Tibial nerve (tissue), 4 donors: ENCODE measurements around the gene GPC5.

Experiments
- EP300 ChIP-seq, 2 donors: sonication (generic); formaldehyde crosslinking; IDR thresholded peaks; one replicate each; pipeline ENCODE4 v1.6.1; 2017; ENCODE audit warnings: antibody characterized with exemption in 2 of 2, mild to moderate bottlenecking in 1 of 2
- POLR2A ChIP-seq, 2 donors: fragments of 450-650 bp; IDR thresholded peaks; one replicate each; pipeline ENCODE4 v1.6.1; 2017; ENCODE audit warnings: antibody characterized with exemption in 2 of 2, mild to moderate bottlenecking in 2 of 2, moderate library complexity in 2 of 2
- TF ChIP-seq, protein P1 (sequence below), 5 experiments: fragments of 200-600 bp in 3 of 5; fragments of 450-650 bp in 2 of 5; sonication (generic) in 3 of 5; IDR thresholded peaks; one replicate each; pipeline ENCODE4 v1.5.1; 2016 to 2019; ENCODE audit warnings: antibody characterized with exemption in 5 of 5, mild to moderate bottlenecking in 3 of 5, moderate library complexity in 2 of 5

DNA sequence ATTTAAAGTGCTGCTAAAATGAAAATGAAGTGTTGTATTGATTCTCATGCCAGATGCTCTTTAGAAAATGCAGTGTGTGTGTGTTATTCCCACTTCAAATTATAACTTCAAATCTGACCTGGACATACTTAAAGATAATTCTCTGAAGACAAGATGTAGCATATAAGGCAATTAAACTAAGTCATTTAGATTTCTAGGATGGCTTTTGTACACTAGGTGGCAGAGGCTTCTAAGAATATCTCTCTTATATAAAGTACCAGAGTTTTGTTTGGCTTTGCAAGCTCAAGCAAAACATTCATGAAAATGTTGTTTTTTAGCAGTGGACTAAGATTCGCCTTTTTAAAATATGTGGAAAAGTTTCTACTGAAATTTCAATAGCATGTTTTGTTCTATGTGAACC, 407.2 kb downstream of the GPC5 start:
- TF ChIP-seq, protein P1, sequence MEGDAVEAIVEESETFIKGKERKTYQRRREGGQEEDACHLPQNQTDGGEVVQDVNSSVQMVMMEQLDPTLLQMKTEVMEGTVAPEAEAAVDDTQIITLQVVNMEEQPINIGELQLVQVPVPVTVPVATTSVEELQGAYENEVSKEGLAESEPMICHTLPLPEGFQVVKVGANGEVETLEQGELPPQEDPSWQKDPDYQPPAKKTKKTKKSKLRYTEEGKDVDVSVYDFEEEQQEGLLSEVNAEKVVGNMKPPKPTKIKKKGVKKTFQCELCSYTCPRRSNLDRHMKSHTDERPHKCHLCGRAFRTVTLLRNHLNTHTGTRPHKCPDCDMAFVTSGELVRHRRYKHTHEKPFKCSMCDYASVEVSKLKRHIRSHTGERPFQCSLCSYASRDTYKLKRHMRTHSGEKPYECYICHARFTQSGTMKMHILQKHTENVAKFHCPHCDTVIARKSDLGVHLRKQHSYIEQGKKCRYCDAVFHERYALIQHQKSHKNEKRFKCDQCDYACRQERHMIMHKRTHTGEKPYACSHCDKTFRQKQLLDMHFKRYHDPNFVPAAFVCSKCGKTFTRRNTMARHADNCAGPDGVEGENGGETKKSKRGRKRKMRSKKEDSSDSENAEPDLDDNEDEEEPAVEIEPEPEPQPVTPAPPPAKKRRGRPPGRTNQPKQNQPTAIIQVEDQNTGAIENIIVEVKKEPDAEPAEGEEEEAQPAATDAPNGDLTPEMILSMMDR (IDR thresholded peaks at IDR 0.05), result no peak
- no peak for TF ChIP-seq POLR2A (IDR thresholded peaks at IDR 0.05)
- no peak for TF ChIP-seq EP300 (IDR thresholded peaks at IDR 0.05)
